Thyroid gland (tissue), 4 donors: ENCODE results near the gene TIGAR. TPM values are rescaled to one million over a fixed set of nuclear protein-coding genes. Genes with fewer than 3 reads are reported as not detected.
A peak's percentile ranks its signal among the peaks of the same experiment; 100 is the strongest.

ENCODE experiments used
- DNase-seq, 2 donors: peaks; one replicate each; pipeline ENCODE4 v3.0.0-alpha.2; 2019
- H3K27ac ChIP-seq, 3 donors: fragments of 200-600 bp; sonication (generic); 1 replicate in 2 of 3; 2 replicates in 1 of 3; pipeline ENCODE4 v1.5.1; 2016 to 2019; ENCODE audit warnings: mild to moderate bottlenecking in 1 of 3, moderate library complexity in 1 of 3
- H3K27me3 ChIP-seq: fragments of 200-600 bp; sonication (generic); one replicate; pipeline ENCODE4 v1.5.1; 2019
- H3K36me3 ChIP-seq, 2 donors: fragments of 200-600 bp; sonication (generic); one replicate each; pipeline ENCODE4 v1.5.1; 2016 to 2019
- H3K4me1 ChIP-seq, 2 donors: fragments of 200-600 bp; sonication (generic); one replicate each; pipeline ENCODE4 v1.5.1; 2017 to 2019
- H3K4me3 ChIP-seq, 3 donors: fragments of 200-600 bp; sonication (generic); replicated peaks in 1 of 3; 1 replicate in 2 of 3; 2 replicates in 1 of 3; pipeline ENCODE4 v1.5.1; 2016; ENCODE audit warnings: mild to moderate bottlenecking in 1 of 3
- H3K9me3 ChIP-seq: fragments of 200-600 bp; sonication (generic); one replicate; pipeline ENCODE4 v1.5.1; 2017
- POLR2A ChIP-seq, 2 donors: fragments of 450-650 bp; IDR thresholded peaks; one replicate each; pipeline ENCODE4 v1.6.1; 2017; ENCODE audit warnings: antibody characterized with exemption in 2 of 2, mild to moderate bottlenecking in 2 of 2, moderate library complexity in 1 of 2
- WGBS, 2 donors: methylation state at CpG; one replicate each; pipeline ENCODE4 v1.1.5; 2017; 5-methylcytosine and 5-hydroxymethylcytosine counted together
- intact Hi-C: fragments of 100-400 bp; cut with DNase I; formaldehyde crosslinking; loops from one replicate; pipeline ENCODE4 v1.15.1; 2023
- total RNA-seq, 4 donors: library from RNA; depleted of rRNA; stranded (reverse); fragments of >200 nt; gene quantifications; one replicate each; pipeline ENCODE4 v1.2.3, GENCODE V29; 2016
- TF ChIP-seq, protein P1 (sequence below), 6 experiments: fragments of 200-600 bp in 3 of 6; fragments of 450-650 bp in 3 of 6; sonication (generic) in 3 of 6; IDR thresholded peaks; one replicate each; pipeline ENCODE4 v1.5.1; 2016 to 2019; ENCODE audit warnings: antibody characterized with exemption in 6 of 6, mild to moderate bottlenecking in 2 of 6, inconsistent platforms in 1 of 6, moderate library complexity in 1 of 6

The TIGAR gene
- total RNA-seq, 4 donors from 2014 or later = 4.0 to 6.3 (median 5.4) TPM

- DNase-seq = no peak
- Histone ChIP-seq H3K36me3 (peaks cover 0 to 10% of the 10 kb centered on the region in 2 donors), H3K4me3 (no peak overlapping the region), H3K4me1 (no peaks in the 10 kb centered on the region), H3K27me3 (no peaks in the 10 kb centered on the region), H3K9me3 (no peaks in the 10 kb centered on the region), H3K27ac (no peak overlapping the region)
- TF ChIP-seq, protein P1, sequence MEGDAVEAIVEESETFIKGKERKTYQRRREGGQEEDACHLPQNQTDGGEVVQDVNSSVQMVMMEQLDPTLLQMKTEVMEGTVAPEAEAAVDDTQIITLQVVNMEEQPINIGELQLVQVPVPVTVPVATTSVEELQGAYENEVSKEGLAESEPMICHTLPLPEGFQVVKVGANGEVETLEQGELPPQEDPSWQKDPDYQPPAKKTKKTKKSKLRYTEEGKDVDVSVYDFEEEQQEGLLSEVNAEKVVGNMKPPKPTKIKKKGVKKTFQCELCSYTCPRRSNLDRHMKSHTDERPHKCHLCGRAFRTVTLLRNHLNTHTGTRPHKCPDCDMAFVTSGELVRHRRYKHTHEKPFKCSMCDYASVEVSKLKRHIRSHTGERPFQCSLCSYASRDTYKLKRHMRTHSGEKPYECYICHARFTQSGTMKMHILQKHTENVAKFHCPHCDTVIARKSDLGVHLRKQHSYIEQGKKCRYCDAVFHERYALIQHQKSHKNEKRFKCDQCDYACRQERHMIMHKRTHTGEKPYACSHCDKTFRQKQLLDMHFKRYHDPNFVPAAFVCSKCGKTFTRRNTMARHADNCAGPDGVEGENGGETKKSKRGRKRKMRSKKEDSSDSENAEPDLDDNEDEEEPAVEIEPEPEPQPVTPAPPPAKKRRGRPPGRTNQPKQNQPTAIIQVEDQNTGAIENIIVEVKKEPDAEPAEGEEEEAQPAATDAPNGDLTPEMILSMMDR (IDR thresholded peaks at IDR 0.05) = peak in 4 of 6 experiments; percentile 31 to 56 (median 36)
- TF ChIP-seq POLR2A (IDR thresholded peaks at IDR 0.05) = no peak
- WGBS, 2 donors = 69% methylated on average over 4 of the region's 4 CpGs
- intact Hi-C loops = no loop called here
Measured at GRCh38 chr12:4353785-4354208, 32.8 kb downstream of the TIGAR start.

- no peaks in the 10 kb centered on the region for H3K4me1 ChIP-seq
- intact Hi-C loops = no loop called here
- no peaks in the 10 kb centered on the region for H3K27me3 ChIP-seq
- no peaks in the 10 kb centered on the region for H3K9me3 ChIP-seq
- no peak for DNase-seq
- TF ChIP-seq, protein P1 (IDR thresholded peaks at IDR 0.05) = no peak
- no peak for TF ChIP-seq POLR2A (IDR thresholded peaks at IDR 0.05)
- H3K27ac ChIP-seq = no peak overlapping the region
- WGBS, 2 donors = 81 to 89% methylated on average over 3 of the region's 3 CpGs
- H3K36me3 ChIP-seq = peaks cover 0 to 5% of the 10 kb centered on the region in 2 donors
- H3K4me3 ChIP-seq = no peak overlapping the region
Measured at GRCh38 chr12:4355156-4356040, 34.4 kb downstream of the TIGAR start.

DNA sequence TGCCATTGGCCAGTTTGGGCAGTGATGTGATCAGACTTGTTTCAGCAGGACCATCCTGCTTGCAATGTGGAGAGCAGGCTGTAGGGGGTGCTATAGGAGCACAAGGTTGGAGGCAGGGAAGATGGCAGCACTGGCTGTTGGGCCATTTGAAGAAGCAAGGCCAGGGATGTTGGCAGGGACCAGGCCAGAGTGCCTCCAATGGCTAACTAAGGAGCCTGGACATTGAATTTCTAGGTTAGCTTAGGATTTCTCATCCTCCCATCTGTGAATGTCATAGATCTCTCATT is 35.0 kb downstream of the TIGAR start:
- no peaks in the 10 kb centered on the region for H3K27me3 ChIP-seq
- peaks cover 0 to 5% of the 10 kb centered on the region in 2 donors for H3K36me3 ChIP-seq
- TF ChIP-seq, protein P1 (IDR thresholded peaks at IDR 0.05) = peak in 1 of 6 experiments; percentile 20
- TF ChIP-seq POLR2A (IDR thresholded peaks at IDR 0.05) = no peak
- no peak overlapping the region for H3K27ac ChIP-seq
- intact Hi-C loops = no loop called here
- DNase-seq = peak in 1 of 2 donors; percentile 5
- H3K9me3 ChIP-seq = no peaks in the 10 kb centered on the region
- H3K4me3 ChIP-seq = no peak overlapping the region
- H3K4me1 ChIP-seq = no peaks in the 10 kb centered on the region

DNA sequence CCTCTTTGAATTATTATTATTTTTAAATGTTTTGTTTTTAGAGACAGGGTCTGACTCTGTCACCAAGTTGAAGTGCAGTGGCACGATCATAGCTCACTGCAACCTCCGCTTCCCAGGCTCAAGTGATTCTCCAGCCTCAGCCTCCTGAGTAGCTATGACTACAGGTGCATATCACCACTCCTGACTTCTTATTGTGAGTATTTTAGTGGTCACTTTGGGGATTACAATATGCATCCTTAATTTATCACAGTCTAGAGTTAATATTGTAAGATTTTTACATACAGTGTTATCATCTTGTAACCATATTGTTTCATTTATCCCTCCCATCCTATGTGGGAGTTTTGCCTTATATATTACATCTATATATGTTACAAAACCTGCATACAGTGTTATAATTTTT is 45.1 kb downstream of the TIGAR start:
- Histone ChIP-seq H3K27ac (no peak overlapping the region), H3K27me3 (no peaks in the 10 kb centered on the region), H3K4me3 (no peak overlapping the region), H3K4me1 (no peaks in the 10 kb centered on the region), H3K36me3 (no peaks in the 10 kb centered on the region), H3K9me3 (no peaks in the 10 kb centered on the region)
- WGBS, 2 donors = 88 to 97% methylated on average over 2 of the region's 2 CpGs
- TF ChIP-seq POLR2A (IDR thresholded peaks at IDR 0.05) = no peak
- intact Hi-C loops = no loop called here
- DNase-seq = no peak

DNA sequence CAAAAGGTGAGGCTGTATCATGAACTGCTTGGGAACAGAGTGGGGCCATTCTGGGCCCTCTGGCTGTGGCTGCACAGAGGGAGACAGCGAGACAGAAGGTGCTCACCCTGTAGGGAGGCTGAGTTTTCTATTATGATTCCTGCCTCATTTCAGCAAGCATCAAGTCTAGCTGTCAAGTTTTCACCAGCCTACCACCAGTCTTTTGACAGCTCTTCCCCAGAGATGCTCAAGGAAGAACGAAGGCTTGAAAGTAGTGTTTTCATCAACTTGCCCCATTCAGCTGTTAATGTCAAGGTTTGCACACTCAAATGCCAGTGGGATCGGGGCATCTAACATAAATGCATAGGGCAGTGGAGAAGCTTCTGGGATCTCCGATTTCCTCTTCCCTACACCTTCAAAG is 48.5 kb downstream of the TIGAR start:
- no peaks in the 10 kb centered on the region for H3K36me3 ChIP-seq
- no peak overlapping the region for H3K4me3 ChIP-seq
- no peak for TF ChIP-seq POLR2A (IDR thresholded peaks at IDR 0.05)
- TF ChIP-seq, protein P1 (IDR thresholded peaks at IDR 0.05) = no peak
- H3K27ac ChIP-seq = no peak overlapping the region
- intact Hi-C loops = no loop called here
- H3K4me1 ChIP-seq = no peaks in the 10 kb centered on the region
- 91% methylated on average over 4 of the region's 4 CpGs for WGBS, 2 donors
- H3K9me3 ChIP-seq = no peaks in the 10 kb centered on the region
- no peaks in the 10 kb centered on the region for H3K27me3 ChIP-seq
- DNase-seq = no peak
